Prostate gland (tissue), 2 donors: ENCODE data around the gene TMEM100.

Source experiments
- POLR2AphosphoS5 ChIP-seq: sonication (generic); formaldehyde crosslinking; IDR thresholded peaks from one replicate; pipeline ENCODE4 v1.6.1; 2017; ENCODE audit warnings: antibody characterized with exemption
- TF ChIP-seq, protein P1 (sequence below), 4 experiments: fragments of 200-600 bp in 2 of 4; fragments of 450-650 bp in 2 of 4; sonication (generic) in 2 of 4; IDR thresholded peaks; 1 replicate in 3 of 4; 2 replicates in 1 of 4; pipeline ENCODE4 v1.5.1; 2016 to 2019; ENCODE audit warnings: antibody characterized with exemption in 4 of 4, mild to moderate bottlenecking in 2 of 4, moderate library complexity in 2 of 4

DNA sequence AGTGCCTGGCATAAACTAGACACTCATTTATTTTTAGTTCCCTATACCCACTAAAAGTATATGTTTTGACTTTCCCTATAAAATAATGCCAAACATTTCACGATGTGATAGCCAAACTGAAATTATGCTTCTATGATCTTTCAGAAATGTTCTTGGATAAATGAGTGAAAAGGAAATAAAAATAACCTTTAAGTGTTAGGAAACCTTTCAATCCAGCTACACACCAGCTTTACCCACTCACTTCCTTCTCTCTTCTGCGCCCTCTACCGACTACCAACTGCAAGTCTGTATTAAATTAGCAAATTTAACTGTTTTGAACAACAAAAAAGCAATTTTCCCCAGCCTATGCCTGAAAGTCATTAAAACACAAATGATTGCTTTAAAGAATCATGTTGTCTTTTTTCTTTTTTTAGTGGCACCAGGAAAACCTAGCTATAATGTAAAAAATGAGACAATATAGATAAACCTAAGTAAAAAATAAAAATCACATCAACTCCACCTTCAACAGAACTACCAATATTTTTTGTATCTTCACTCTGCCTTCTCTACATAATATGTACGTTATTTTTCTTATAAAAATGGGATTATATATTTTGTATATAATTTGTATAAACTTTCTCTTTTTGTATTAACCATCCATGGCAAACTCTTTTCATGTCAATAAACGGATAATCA is 13.2 kb upstream of the TMEM100 start:
- TF ChIP-seq POLR2AphosphoS5, result no peak
- TF ChIP-seq, protein P1, sequence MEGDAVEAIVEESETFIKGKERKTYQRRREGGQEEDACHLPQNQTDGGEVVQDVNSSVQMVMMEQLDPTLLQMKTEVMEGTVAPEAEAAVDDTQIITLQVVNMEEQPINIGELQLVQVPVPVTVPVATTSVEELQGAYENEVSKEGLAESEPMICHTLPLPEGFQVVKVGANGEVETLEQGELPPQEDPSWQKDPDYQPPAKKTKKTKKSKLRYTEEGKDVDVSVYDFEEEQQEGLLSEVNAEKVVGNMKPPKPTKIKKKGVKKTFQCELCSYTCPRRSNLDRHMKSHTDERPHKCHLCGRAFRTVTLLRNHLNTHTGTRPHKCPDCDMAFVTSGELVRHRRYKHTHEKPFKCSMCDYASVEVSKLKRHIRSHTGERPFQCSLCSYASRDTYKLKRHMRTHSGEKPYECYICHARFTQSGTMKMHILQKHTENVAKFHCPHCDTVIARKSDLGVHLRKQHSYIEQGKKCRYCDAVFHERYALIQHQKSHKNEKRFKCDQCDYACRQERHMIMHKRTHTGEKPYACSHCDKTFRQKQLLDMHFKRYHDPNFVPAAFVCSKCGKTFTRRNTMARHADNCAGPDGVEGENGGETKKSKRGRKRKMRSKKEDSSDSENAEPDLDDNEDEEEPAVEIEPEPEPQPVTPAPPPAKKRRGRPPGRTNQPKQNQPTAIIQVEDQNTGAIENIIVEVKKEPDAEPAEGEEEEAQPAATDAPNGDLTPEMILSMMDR (IDR thresholded peaks at IDR 0.05), result peak in 3 of 4 experiments; percentile 17 to 44 (median 33)
